ENCODE measurements around the gene NUP88. TPM values are rescaled to one million over a fixed set of nuclear protein-coding genes. Genes with fewer than 3 reads are reported as not detected.

NUP88 gene
- total RNA-seq, 2 experiments from 2014 or later, result 135 to 199 TPM

DNA sequence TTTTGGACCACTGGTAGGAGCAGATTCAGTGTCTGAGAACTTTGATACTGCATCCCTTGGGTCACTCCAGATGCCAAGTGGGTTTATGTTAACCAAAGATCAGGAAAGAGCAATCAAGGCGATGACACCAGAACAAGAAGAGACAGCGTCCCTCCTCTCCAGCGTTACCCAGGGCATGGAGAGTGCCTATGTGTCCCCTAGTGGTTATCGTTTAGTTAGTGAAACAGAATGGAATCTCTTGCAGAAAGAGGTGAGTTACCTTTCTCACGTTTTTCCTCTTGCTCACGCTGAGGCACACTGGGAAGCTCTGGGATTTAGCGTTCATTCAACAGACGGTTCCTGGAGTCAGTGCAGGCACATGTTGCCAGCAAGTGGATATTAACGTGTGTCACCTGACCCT, 58.0 kb downstream of the NUP88 start:
- DNase-seq, result no peak
- POLR2A ChIA-PET, result interaction anchor here (0.6 kb wide), 1 partner anchor 108 kb away, joined by 5 read pairs; no protein-coding TSS in a partner anchor
- no peak for ATAC-seq
- H3K36me3 Mint-ChIP-seq (ENCODE audit: low read depth), result peaks cover 39% of the 10 kb centered on the region
- H3K4me1 Mint-ChIP-seq, result no peaks in the 10 kb centered on the region
- H3K4me3 Mint-ChIP-seq, result no peak overlapping the region
- H3K27ac Mint-ChIP-seq, result no peak overlapping the region
- H3K27me3 Mint-ChIP-seq, result no peaks in the 10 kb centered on the region
- CTCF ChIA-PET, result interaction anchor here (1.1 kb wide), 1 partner anchor 111 kb away, joined by 4 read pairs; no protein-coding TSS in a partner anchor
- intact Hi-C loops (cut with DNase I, micrococcal nuclease), result loop anchor here in 1 of 2 experiments (5.0 kb wide), 1 partner anchor 114 kb away; no protein-coding TSS in a partner anchor
- H3K9me3 Mint-ChIP-seq (ENCODE audit: low read depth), result no peaks in the 10 kb centered on the region

DNA sequence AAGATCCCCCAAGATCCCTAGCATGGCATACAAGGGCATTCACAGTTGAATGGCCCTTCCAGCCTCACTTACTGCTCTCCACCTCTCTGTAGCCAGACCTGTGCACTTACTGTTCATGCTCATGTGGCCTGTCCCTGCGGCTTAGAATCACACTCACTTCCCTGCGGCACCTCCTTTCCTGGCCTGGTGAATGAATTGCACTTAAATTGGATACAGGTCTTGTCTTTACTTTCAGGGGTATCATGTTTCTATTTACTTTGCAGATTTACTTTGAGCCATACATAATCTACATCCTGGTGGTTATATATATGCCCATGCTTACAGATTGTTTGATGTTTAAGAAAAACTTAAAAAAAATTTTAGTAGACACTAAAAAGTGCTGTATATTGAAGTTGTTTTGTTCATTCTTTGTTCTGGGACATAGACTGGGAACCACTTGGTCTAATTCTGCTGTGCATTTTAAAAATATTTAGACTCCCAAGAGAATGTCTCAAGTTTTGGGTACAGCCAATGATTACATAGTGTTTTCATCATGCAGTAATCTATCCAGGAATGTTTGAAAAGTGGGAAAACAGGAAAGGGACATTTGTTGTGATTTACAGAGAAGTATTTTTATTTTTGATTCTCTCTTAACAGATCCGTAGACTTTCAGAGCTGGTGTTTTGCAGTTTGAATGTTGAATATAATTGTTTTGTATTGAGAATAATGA, 63.9 kb downstream of the NUP88 start:
- no peak overlapping the region for H3K4me3 Mint-ChIP-seq
- peak overlapping the region; percentile 1 for H3K27ac Mint-ChIP-seq
- peaks cover 41% of the 10 kb centered on the region for H3K36me3 Mint-ChIP-seq (ENCODE audit: low read depth)
- intact Hi-C loops (cut with DNase I, micrococcal nuclease), result no loop called here
- no peaks in the 10 kb centered on the region for H3K4me1 Mint-ChIP-seq
- ChIA-PET CTCF (no interaction called here), POLR2A (no interaction called here)
- DNase-seq, result no peak
- H3K9me3 Mint-ChIP-seq (ENCODE audit: low read depth), result no peaks in the 10 kb centered on the region
- ATAC-seq, result no peak
- H3K27me3 Mint-ChIP-seq, result no peaks in the 10 kb centered on the region

DNA sequence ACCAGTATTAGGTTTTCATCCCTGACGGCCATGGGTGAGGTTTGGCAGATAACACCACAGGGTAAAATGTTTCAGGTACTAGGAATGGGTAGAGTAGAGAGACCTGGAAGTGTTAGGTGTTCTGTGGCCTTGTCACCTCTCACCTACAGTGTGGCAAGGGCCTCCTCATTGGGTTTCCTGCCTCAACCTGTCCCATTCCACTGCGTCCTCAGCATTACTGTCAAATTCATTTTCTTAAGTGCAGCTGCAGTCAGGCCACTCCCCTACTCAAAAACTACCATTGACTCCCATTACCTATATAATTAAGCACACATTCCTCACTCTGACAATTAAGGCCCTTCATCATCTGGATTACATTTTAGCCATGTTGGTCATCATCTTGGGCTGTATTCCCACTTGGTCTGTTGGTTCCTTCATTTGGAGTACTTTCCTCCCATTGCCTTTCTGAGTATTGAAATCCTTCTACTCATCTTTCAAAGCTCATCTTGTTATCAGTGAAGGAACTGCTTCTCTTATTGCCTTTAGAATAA, 64.5 kb downstream of the NUP88 start:
- Mint-ChIP-seq H3K36me3 (ENCODE audit: low read depth) (peaks cover 40% of the 10 kb centered on the region), H3K4me3 (no peak overlapping the region), H3K9me3 (ENCODE audit: low read depth) (no peaks in the 10 kb centered on the region), H3K27ac (peak overlapping the region; percentile 1), H3K4me1 (no peaks in the 10 kb centered on the region), H3K27me3 (no peaks in the 10 kb centered on the region)
- ATAC-seq (no peak), DNase-seq (no peak)
- CTCF ChIA-PET, result no interaction called here
- POLR2A ChIA-PET, result no interaction called here
- intact Hi-C loops (cut with DNase I, micrococcal nuclease), result no loop called here

DNA sequence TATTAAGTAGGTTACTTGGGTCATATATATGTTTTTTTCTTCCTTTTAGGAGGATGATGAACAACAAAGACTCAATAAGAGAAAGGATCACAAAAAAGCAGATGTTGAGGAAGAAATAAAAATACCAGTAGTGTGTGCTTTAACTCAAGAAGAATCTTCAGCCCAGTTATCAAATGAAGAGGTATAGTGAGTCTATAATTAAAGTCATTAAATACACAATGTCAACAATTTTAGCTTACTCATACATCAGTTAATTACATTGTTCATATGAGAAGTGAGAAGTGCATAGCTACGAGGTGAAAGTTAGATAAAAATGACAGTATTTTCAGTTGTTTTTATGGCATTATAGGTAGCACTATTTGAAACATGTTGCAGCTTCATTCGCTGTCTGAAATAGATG, 65.2 kb downstream of the NUP88 start:
- Mint-ChIP-seq H3K9me3 (ENCODE audit: low read depth) (no peaks in the 10 kb centered on the region), H3K4me3 (no peak overlapping the region), H3K4me1 (no peaks in the 10 kb centered on the region), H3K36me3 (ENCODE audit: low read depth) (peaks cover 42% of the 10 kb centered on the region), H3K27ac (no peak overlapping the region), H3K27me3 (no peaks in the 10 kb centered on the region)
- no peak for ATAC-seq
- no peak for DNase-seq
- ChIA-PET CTCF (no interaction called here), POLR2A (no interaction called here)
- intact Hi-C loops (cut with DNase I, micrococcal nuclease), result no loop called here

DNA sequence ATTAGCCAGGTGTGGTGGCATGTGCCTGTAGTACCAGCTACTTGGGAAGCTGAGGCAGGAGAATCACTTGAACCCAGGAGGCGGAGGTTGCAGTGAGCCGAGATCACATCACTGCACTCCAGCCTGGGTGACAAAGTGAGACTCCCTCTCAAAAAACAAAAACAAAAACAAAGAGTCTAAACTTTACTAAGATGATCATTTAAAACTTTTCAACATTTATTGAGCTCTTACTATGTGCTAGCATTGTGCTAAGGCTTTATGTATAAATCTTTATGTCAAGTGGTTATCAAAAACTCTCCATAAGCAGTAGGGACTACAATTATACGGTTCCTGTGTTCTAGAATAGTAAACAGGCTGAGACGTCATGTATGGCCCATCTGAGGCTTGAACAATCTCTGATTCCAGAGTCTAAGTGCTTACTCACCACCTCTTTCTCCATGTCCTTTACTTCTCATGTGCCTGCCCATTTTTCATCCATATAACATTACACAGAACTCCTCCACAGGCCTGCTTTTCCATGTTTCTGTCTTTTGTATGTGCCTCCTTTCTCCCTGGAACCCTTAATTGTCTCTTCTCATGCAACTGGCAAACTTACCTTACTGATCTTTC, 66.7 kb downstream of the NUP88 start:
- Mint-ChIP-seq H3K9me3 (ENCODE audit: low read depth) (no peaks in the 10 kb centered on the region), H3K27ac (no peak overlapping the region), H3K36me3 (ENCODE audit: low read depth) (peaks cover 49% of the 10 kb centered on the region), H3K27me3 (no peaks in the 10 kb centered on the region), H3K4me3 (no peak overlapping the region), H3K4me1 (no peaks in the 10 kb centered on the region)
- DNase-seq (no peak), ATAC-seq (no peak)
- CTCF ChIA-PET, result no interaction called here
- intact Hi-C loops (cut with DNase I, micrococcal nuclease), result no loop called here
- POLR2A ChIA-PET, result no interaction called here

DNA sequence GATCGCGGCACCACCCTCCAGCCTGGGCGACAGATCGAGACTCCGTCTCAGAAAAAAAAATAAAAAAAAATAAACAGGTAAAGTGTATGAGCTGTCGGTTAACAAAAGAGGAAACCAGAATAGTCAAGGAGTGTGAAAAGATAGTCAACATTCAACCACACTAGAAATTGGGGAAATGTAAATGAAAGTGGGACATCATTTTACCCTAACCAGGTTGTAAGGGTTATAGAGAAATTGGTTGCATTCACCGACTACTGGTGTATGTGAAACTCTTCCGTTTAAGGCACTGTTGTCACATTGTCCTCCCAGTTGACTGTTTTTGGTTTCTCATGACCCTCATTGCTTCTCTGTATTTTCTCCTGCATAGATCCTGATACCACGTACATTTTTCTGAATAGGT, 74.5 kb downstream of the NUP88 start:
- Mint-ChIP-seq H3K27me3 (no peaks in the 10 kb centered on the region), H3K27ac (peak overlapping the region; percentile 22), H3K36me3 (ENCODE audit: low read depth) (peaks cover 21% of the 10 kb centered on the region), H3K4me1 (no peaks in the 10 kb centered on the region), H3K9me3 (ENCODE audit: low read depth) (no peaks in the 10 kb centered on the region), H3K4me3 (no peak overlapping the region)
- CTCF ChIA-PET, result no interaction called here
- POLR2A ChIA-PET, result interaction anchor here (0.6 kb wide), 1 partner anchor 48 kb away, joined by 3 read pairs; no protein-coding TSS in a partner anchor
- intact Hi-C loops (cut with DNase I, micrococcal nuclease), result no loop called here
- no peak for DNase-seq
- no peak for ATAC-seq

Other genes starting within 250 kb of the NUP88 start
- gene ZNF594, start 227.8 kb downstream of the NUP88 start, total RNA-seq, result 1 to 10 TPM; 8.0 to 8.4 TPM
- gene SCIMP, start 184.8 kb downstream of the NUP88 start, total RNA-seq, result not detected
- 10 to 100 TPM; 60.4 to 66.2 TPM for gene RABEP1, start 137.4 kb downstream of the NUP88 start, total RNA-seq
- 10 to 100 TPM; 44.9 to 57.3 TPM for gene RPAIN, start 520 bp upstream of the NUP88 start, total RNA-seq
- 100 to 1,000 TPM; 432 to 457 TPM for gene C1QBP, start 19.5 kb upstream of the NUP88 start, total RNA-seq
- gene DHX33, start 49.3 kb upstream of the NUP88 start, total RNA-seq, result 10 to 100 TPM; 27.2 to 34.8 TPM
- gene DERL2, start 66.5 kb upstream of the NUP88 start, total RNA-seq, result 10 to 100 TPM; 47.7 to 54.9 TPM
- gene MIS12, start 66.9 kb upstream of the NUP88 start, total RNA-seq, result 10 to 100 TPM; 29.4 to 34.4 TPM
- 10 to 100 TPM; 31.2 to 34.0 TPM for gene NLRP1, start 164.8 kb upstream of the NUP88 start, total RNA-seq

Measured in activated CD4-positive, alpha-beta T cell treated with anti-CD3 and anti-CD28 coated beads for 36 hours (primary cell).